IMR-90 (cell line): ENCODE measurements around the gene LRRC7. TPM values are rescaled to one million over a fixed set of nuclear protein-coding genes. Genes with fewer than 3 reads are reported as not detected.
A peak's percentile ranks its signal among the peaks of the same experiment; 100 is the strongest.

Source experiments
- ATAC-seq: fragments of 200-7000 bp; cut with Tn5 transposase; 2 replicates; pipeline ENCODE4 v1.9.1; 2020; ENCODE audit warnings: low read depth, mild to moderate bottlenecking, moderate library complexity
- BruUV-seq: library from RNA; stranded (reverse); fragments of 400-500 nt; replicated peaks from 2 replicates; lab custom pipeline; 2021; lab: Mats Ljungman, UMichigan
- CTCF ChIA-PET: fragments of 300-600 bp; formaldehyde crosslinking; extraction: SDS; loops from one replicate; lab custom pipeline; 2021; ENCODE audit warnings: antibody characterized with exemption; lab: Yijun Ruan, JAX
- POLR2A ChIA-PET: fragments of 300-600 bp; sonication (Branson Sonifier 250); formaldehyde crosslinking; loops from one replicate; lab custom pipeline; 2022; ENCODE audit warnings: antibody characterized with exemption; ENCODE audit not compliant: unreplicated experiment; lab: Charles Lee
- DNase-seq: peaks from one replicate; pipeline ENCODE4 v3.0.0; 2013
- H2AFZ ChIP-seq: replicated peaks from 2 replicates; pipeline ENCODE3; 2013; ENCODE audit warnings: low read length, mild to moderate bottlenecking; ENCODE audit not compliant: poor library complexity
- H2AK5ac ChIP-seq: 2 replicates; pipeline ENCODE4 v1.6.1; 2013; ENCODE audit warnings: low read depth, low read length, inconsistent platforms
- H2AK9ac ChIP-seq: replicated peaks from 2 replicates; pipeline ENCODE3; 2013; ENCODE audit warnings: mild to moderate bottlenecking, low read depth, low read length, moderate library complexity; ENCODE audit not compliant: poor library complexity
- H2BK120ac ChIP-seq: 2 replicates; pipeline ENCODE4 v1.6.1; 2013; ENCODE audit warnings: low read depth, low read length, inconsistent platforms
- H2BK15ac ChIP-seq: 3 replicates; pipeline ENCODE4 v1.6.1; 2013; ENCODE audit warnings: low read depth, low read length, inconsistent platforms
- H2BK20ac ChIP-seq: 2 replicates; pipeline ENCODE4 v1.6.1; 2013; ENCODE audit warnings: low read depth, mild to moderate bottlenecking, inconsistent platforms, low read length, moderate library complexity
- H2BK5ac ChIP-seq: 2 replicates; pipeline ENCODE4 v1.6.1; 2013; ENCODE audit warnings: mild to moderate bottlenecking, low read depth, low read length, inconsistent platforms; ENCODE audit not compliant: poor library complexity, severe bottlenecking
- H3K14ac ChIP-seq: replicated peaks from 2 replicates; pipeline ENCODE4 v1.6.1; 2013; ENCODE audit warnings: low read depth, low read length, inconsistent platforms
- H3K18ac ChIP-seq: 2 replicates; pipeline ENCODE4 v1.6.1; 2013; ENCODE audit warnings: low read depth, low read length, control low read depth
- H3K23ac ChIP-seq: 2 replicates; pipeline ENCODE4 v1.6.1; 2013; ENCODE audit warnings: low read depth, low read length, inconsistent platforms
- H3K27ac ChIP-seq: 2 replicates; pipeline ENCODE4 v1.5.1; 2013; ENCODE audit warnings: mild to moderate bottlenecking, control low read depth, low read length; ENCODE audit not compliant: insufficient read depth
- H3K27me3 ChIP-seq: 2 replicates; pipeline ENCODE4 v1.6.1; 2013; ENCODE audit warnings: low read length; ENCODE audit not compliant: control insufficient read depth, insufficient read depth
- H3K36me3 ChIP-seq: 2 replicates; pipeline ENCODE4 v1.6.1; 2013; ENCODE audit warnings: low read length, mixed read lengths; ENCODE audit not compliant: control insufficient read depth, insufficient read depth
- H3K4ac ChIP-seq: 2 replicates; pipeline ENCODE4 v1.6.1; 2013; ENCODE audit warnings: low read depth, low read length, inconsistent platforms
- H3K4me1 ChIP-seq: 2 replicates; pipeline ENCODE4 v1.6.1; 2013; ENCODE audit warnings: low read length, mixed read lengths; ENCODE audit not compliant: control insufficient read depth, insufficient read depth
- H3K4me2 ChIP-seq: 2 replicates; pipeline ENCODE4 v1.6.1; 2013; ENCODE audit warnings: low read depth, mild to moderate bottlenecking, control low read depth, low read length, moderate library complexity
- H3K4me3 ChIP-seq: 2 replicates; pipeline ENCODE4 v1.5.1; 2013; ENCODE audit warnings: low read depth, mild to moderate bottlenecking, control low read depth, low read length, moderate library complexity; ENCODE audit not compliant: insufficient read depth
- H3K56ac ChIP-seq: 2 replicates; pipeline ENCODE4 v1.6.1; 2013; ENCODE audit warnings: low read length, inconsistent platforms; ENCODE audit not compliant: insufficient read depth; ENCODE audit errors: extremely low read depth
- H3K79me1 ChIP-seq, 2 experiments: 2 replicates each; pipeline ENCODE4 v1.6.1; 2013; ENCODE audit warnings: low read length in 2 of 2, inconsistent platforms in 1 of 2, low read depth in 1 of 2
- H3K9ac ChIP-seq: 2 replicates; pipeline ENCODE4 v1.6.1; 2013; ENCODE audit warnings: low read depth, low read length, control low read depth
- H3K9me1 ChIP-seq: 2 replicates; pipeline ENCODE4 v1.6.1; 2013; ENCODE audit warnings: low read length, inconsistent platforms; ENCODE audit not compliant: insufficient read depth
- H3K9me3 ChIP-seq: 2 replicates; pipeline ENCODE4 v1.6.1; 2013; ENCODE audit warnings: low read length; ENCODE audit not compliant: control insufficient read depth, insufficient read depth
- H4K20me1 ChIP-seq: 2 replicates; pipeline ENCODE4 v1.6.1; 2013; ENCODE audit warnings: low read length, inconsistent platforms; ENCODE audit not compliant: insufficient read depth
- H4K5ac ChIP-seq: 2 replicates; pipeline ENCODE4 v1.6.1; 2013; ENCODE audit warnings: mild to moderate bottlenecking, low read depth, low read length, control low read depth
- H4K8ac ChIP-seq, 2 experiments: 2 replicates each; pipeline ENCODE4 v1.6.1; 2013; ENCODE audit warnings: low read depth in 2 of 2, low read length in 2 of 2, control low read depth in 1 of 2, inconsistent platforms in 1 of 2
- H4K91ac ChIP-seq: 2 replicates; pipeline ENCODE4 v1.6.1; 2013; ENCODE audit warnings: low read depth, low read length, inconsistent platforms; ENCODE audit not compliant: insufficient read depth
- FOS ChIP-seq: fragments of 150-350 bp; IDR thresholded peaks from 2 replicates; pipeline ENCODE4 v1.6.1; 2016; ENCODE audit warnings: low read depth, low read length
- MAFK ChIP-seq: IDR thresholded peaks from 2 replicates; pipeline ENCODE4 v1.6.1; 2012; ENCODE audit warnings: low read depth, low read length, improper control_type of control experiment
- NFE2L2 ChIP-seq: fragments of 150-350 bp; IDR thresholded peaks from 2 replicates; pipeline ENCODE4 v1.6.1; 2016; ENCODE audit warnings: low read depth, mild to moderate bottlenecking, low read length
- dilution Hi-C: fragments of 300-500 bp; cut with HindIII; formaldehyde crosslinking; loops from one replicate; pipeline ENCODE4 v1.14.3; 2018; ENCODE audit warnings: low sequenced_read_pairs; ENCODE audit not compliant: unreplicated experiment
- in situ Hi-C: fragments of 300-500 bp; cut with MboI; formaldehyde crosslinking; loops from 3 replicates; pipeline ENCODE4 v1.14.3; 2019; ENCODE audit warnings: low sequenced_read_pairs, inconsistent platforms, mixed read lengths
- intact Hi-C: fragments of 100-400 bp; cut with micrococcal nuclease; formaldehyde crosslinking; loops from 2 replicates; pipeline ENCODE4 v1.10.0; 2022
- polyA plus RNA-seq, 3 experiments: library from polyadenylated mRNA; depleted of rRNA; stranded (reverse); fragments of >200 nt; gene quantifications; 2 replicates each; pipeline ENCODE4 v1.2.3, GENCODE V29; 2012; ENCODE audit warnings: low replicate concordance in 1 of 3
- total RNA-seq: library from RNA; depleted of rRNA; stranded (reverse); fragments of >200 nt; gene quantifications from 2 replicates; pipeline ENCODE4 v1.2.3, GENCODE V29; 2012

The LRRC7 gene
- total and polyA plus RNA-seq, 2 of the 4 experiments (the other 2 are of a cell fraction) = under 0.01 to 0.02 TPM

DNA sequence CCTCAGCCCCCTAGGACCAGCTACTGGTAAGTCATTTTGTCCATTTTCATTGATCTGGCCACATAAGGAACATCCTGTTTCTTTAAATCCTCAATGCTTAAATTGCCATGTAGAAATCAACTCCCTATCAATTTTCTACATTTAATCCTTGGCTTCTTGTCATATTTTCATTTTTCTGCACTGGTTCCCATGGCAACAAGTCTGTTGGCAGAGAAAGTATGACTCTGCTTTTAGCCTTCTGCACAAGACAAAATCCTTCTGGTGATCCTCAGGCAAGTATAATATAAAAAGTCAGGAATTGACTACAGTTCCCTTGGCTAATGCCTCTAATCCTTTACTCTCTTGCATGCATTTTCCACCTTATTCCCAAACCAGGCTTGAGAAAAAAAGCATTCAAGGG, 572.6 kb downstream of the LRRC7 start:
- no peak overlapping the region for H3K14ac ChIP-seq
- no peak overlapping the region for H3K4me3 ChIP-seq
- no peak overlapping the region for H3K56ac ChIP-seq
- no peak overlapping the region for H2AK9ac ChIP-seq
- no peak overlapping the region for H2BK5ac ChIP-seq
- no peak overlapping the region for H3K9ac ChIP-seq
- ChIA-PET POLR2A (no interaction called here), CTCF (interaction anchor here (0.6 kb wide), 1 partner anchor 1570 kb away, joined by 3 read pairs; no protein-coding TSS in a partner anchor)
- H3K36me3 ChIP-seq = no peaks in the 10 kb centered on the region
- H3K23ac ChIP-seq = no peak overlapping the region
- H2AFZ ChIP-seq = no peak overlapping the region
- no peak overlapping the region for H3K4me2 ChIP-seq
- dilution Hi-C loops = no loop called here
- H4K5ac ChIP-seq = no peak overlapping the region
- H3K4me1 ChIP-seq = no peaks in the 10 kb centered on the region; the same call in 1 of the 2 replicates
- H3K79me1 ChIP-seq = no peaks in the 10 kb centered on the region
- no peak overlapping the region for H3K18ac ChIP-seq
- H3K27ac ChIP-seq = no peak overlapping the region
- DNase-seq = peak; percentile 78
- in situ Hi-C loops = loop anchor here (25.0 kb wide), 1 partner anchor 103 kb away; no protein-coding TSS in a partner anchor
- H3K9me1 ChIP-seq = no peaks in the 10 kb centered on the region
- H2AK5ac ChIP-seq = no peak overlapping the region
- no peak overlapping the region for H2BK120ac ChIP-seq
- ATAC-seq = peak; percentile 50
- no TSS peak for BruUV-seq
- no peak overlapping the region for H3K4ac ChIP-seq
- 0 out of 2 replicates have a peak, but pooled peaks have one; percentile 10 for TF ChIP-seq MAFK
- 0 out of 2 replicates have a peak, but pooled peaks have one; percentile 27 for TF ChIP-seq NFE2L2
- TF ChIP-seq FOS = no peak
- no peaks in the 10 kb centered on the region for H3K9me3 ChIP-seq
- no peak overlapping the region for H4K8ac ChIP-seq
- H3K27me3 ChIP-seq = no peaks in the 10 kb centered on the region
- no peak overlapping the region for H4K91ac ChIP-seq
- no peak overlapping the region for H2BK20ac ChIP-seq
- H4K20me1 ChIP-seq = no peaks in the 10 kb centered on the region
- no peak overlapping the region for H2BK15ac ChIP-seq
- intact Hi-C loops = loop anchor here (5.0 to 10.0 kb wide), 2 partner anchors 398 to 1666 kb away; no protein-coding TSS in a partner anchor
